HG03066 (cell line): ENCODE results near the gene OSBPL8.
"Not testable (repeated sequence)": the region's sequence is repeated elsewhere in the genome, so short reads cannot be mapped to it uniquely, and the experiment has no call there.

ENCODE experiments used
- ATAC-seq: cut with Tn5 transposase; IDR thresholded peaks from one replicate; pipeline ENCODE4 v1.9.1; 2021; ENCODE audit warnings: low read depth; ENCODE audit not compliant: unreplicated experiment

OSBPL8 gene

GRCh38 chr12:76480796-76481195 is 78.8 kb downstream of the OSBPL8 start:
- ATAC-seq: no peak

- ATAC-seq: no peak
Observed at GRCh38 chr12:76478045-76478444, 81.5 kb downstream of the OSBPL8 start.

- ATAC-seq: not testable (repeated sequence)
Observed at GRCh38 chr12:76472862-76473261, 86.7 kb downstream of the OSBPL8 start.

- no peak for ATAC-seq
Observed at GRCh38 chr12:76471579-76471978, 88.0 kb downstream of the OSBPL8 start.

GRCh38 chr12:76470028-76470939 is 89.3 kb downstream of the OSBPL8 start:
- ATAC-seq: peak; percentile 85

GRCh38 chr12:76464631-76465166 is 94.9 kb downstream of the OSBPL8 start:
- ATAC-seq: no peak

GRCh38 chr12:76462668-76463224 is 96.8 kb downstream of the OSBPL8 start:
- ATAC-seq: no peak

- no peak for ATAC-seq
Observed at GRCh38 chr12:76460807-76461206, 98.8 kb downstream of the OSBPL8 start.

- ATAC-seq: no peak
Observed at GRCh38 chr12:76457818-76458217, 101.8 kb downstream of the OSBPL8 start.

GRCh38 chr12:76457010-76457409 is 102.6 kb downstream of the OSBPL8 start:
- ATAC-seq: no peak

- peak; percentile 93 for ATAC-seq
Observed at GRCh38 chr12:76455582-76456345, 103.8 kb downstream of the OSBPL8 start.

GRCh38 chr12:76451528-76451927 is 108.0 kb downstream of the OSBPL8 start:
- ATAC-seq: no peak

- no peak for ATAC-seq
Observed at GRCh38 chr12:76450690-76451089, 108.9 kb downstream of the OSBPL8 start.

GRCh38 chr12:76449993-76450392 is 109.6 kb downstream of the OSBPL8 start:
- no peak for ATAC-seq

- no peak for ATAC-seq
Observed at GRCh38 chr12:76449583-76449982, 110.0 kb downstream of the OSBPL8 start.

GRCh38 chr12:76449016-76449415 is 110.6 kb downstream of the OSBPL8 start:
- ATAC-seq: no peak

GRCh38 chr12:76446090-76446489 is 113.5 kb downstream of the OSBPL8 start:
- no peak for ATAC-seq

GRCh38 chr12:76445462-76445861 is 114.1 kb downstream of the OSBPL8 start:
- no peak for ATAC-seq

- ATAC-seq: no peak
Observed at GRCh38 chr12:76444408-76444984, 115.1 kb downstream of the OSBPL8 start.

GRCh38 chr12:76441016-76441415 is 118.6 kb downstream of the OSBPL8 start:
- no peak for ATAC-seq

- ATAC-seq: no peak
Observed at GRCh38 chr12:76432733-76433132, 126.8 kb downstream of the OSBPL8 start.
